Lower lobe of right lung (tissue), 2 donors: ENCODE measurements around the gene SLCO2A1. TPM values are rescaled to one million over a fixed set of nuclear protein-coding genes. Genes with fewer than 3 reads are reported as not detected.
A peak's percentile ranks its signal among the peaks of the same experiment; 100 is the strongest.

Experiments used
- ATAC-seq, 2 donors: fragments of 200-7000 bp; cut with Tn5 transposase; one replicate each; pipeline ENCODE4 v1.9.1; 2020 to 2022; ENCODE audit warnings: mild to moderate bottlenecking in 2 of 2, moderate library complexity in 2 of 2
- DNase-seq: peaks from one replicate; pipeline ENCODE4 v3.0.0-alpha.2; 2020
- H3K27ac ChIP-seq: fragments of 200-600 bp; one replicate; pipeline ENCODE4 v1.8.0; 2022
- H3K27me3 ChIP-seq: fragments of 200-600 bp; one replicate; pipeline ENCODE4 v1.8.0; 2022; ENCODE audit warnings: low read depth
- H3K36me3 ChIP-seq: fragments of 200-600 bp; one replicate; pipeline ENCODE4 v1.8.0; 2022; ENCODE audit warnings: mild to moderate bottlenecking
- H3K4me1 ChIP-seq: fragments of 200-600 bp; one replicate; pipeline ENCODE4 v1.8.0; 2022
- H3K4me3 ChIP-seq: fragments of 200-600 bp; one replicate; pipeline ENCODE4 v1.8.0; 2022; ENCODE audit warnings: mild to moderate bottlenecking
- H3K9me3 ChIP-seq: fragments of 200-600 bp; one replicate; pipeline ENCODE4 v1.8.0; 2022
- CTCF ChIP-seq: fragments of 200-600 bp; IDR thresholded peaks from one replicate; pipeline ENCODE4 v1.8.0; 2022; ENCODE audit warnings: antibody characterized with exemption, mild to moderate bottlenecking
- intact Hi-C: fragments of 100-400 bp; cut with DNase I; formaldehyde crosslinking; loops from one replicate; pipeline ENCODE4 v1.11.0; 2022
- long read RNA-seq: library from polyadenylated mRNA; unstranded; transcript quantifications from one replicate; pipeline ENCODE4 v2.0.0, GENCODE V29; 2021
- total RNA-seq: library from RNA; stranded (reverse); fragmentation: NEBNext Ultra II Directional; extraction: Animal tissue kit (Norgen Biotek cat#: 25700); gene quantifications from one replicate; pipeline ENCODE4 v1.2.1, GENCODE V29; 2021
- donor health status: DM: no; HTN: yes; CAD: no; lungs with severe emphysema.

SLCO2A1 gene
- 204 TPM for total RNA-seq
- long read RNA-seq, full-length matches to known transcripts: 33 of 491 reads
- long read RNA-seq, partial matches to known transcripts: 257 of 491 reads
- long read RNA-seq, other reads (novel, unspliced or antisense): 201 of 491 reads

- TF ChIP-seq CTCF: no peak
- DNase-seq (peak; percentile 64), ATAC-seq (peak; percentile 73 to 74)
- Histone ChIP-seq H3K27me3 (peaks cover 12% of the 10 kb centered on the region), H3K27ac (peak within 1 kb of the TSS; percentile 85), H3K36me3 (no peaks in the 10 kb centered on the region), H3K4me1 (peaks cover 10% of the 10 kb centered on the region), H3K4me3 (peak within 1 kb of the TSS; percentile 62), H3K9me3 (no peaks in the 10 kb centered on the region)
- intact Hi-C loops: no loop called here
Measured at GRCh38 chr3:134029734-134030378, at the start of gene SLCO2A1. Gene SLCO2A1 (minus strand): TSS chr3:134029925. CDS start chr3:134029802, 123 bp downstream.

DNA sequence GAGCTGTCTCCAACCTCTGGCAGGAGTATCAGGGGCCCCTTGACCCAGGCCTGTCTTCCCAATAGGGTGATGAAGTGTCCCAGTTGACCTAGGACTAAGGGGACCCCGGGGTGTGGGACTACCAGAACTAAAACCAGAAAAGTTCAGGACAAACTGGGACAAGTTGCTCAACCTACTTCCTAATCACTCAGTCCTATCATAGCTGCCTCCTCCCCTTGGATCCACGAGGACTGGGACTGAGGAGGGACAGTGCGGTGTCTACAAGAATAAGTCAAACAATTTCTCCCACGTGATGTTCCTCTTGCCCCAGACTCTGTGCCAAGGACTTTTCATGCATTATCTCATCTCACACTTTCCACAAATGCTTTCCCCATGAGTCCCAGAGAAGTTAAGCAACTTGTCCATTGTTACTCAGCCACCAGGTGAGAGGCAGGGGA lies 49.4 kb upstream of the SLCO2A1 start:
- TF ChIP-seq CTCF: no peak
- Histone ChIP-seq H3K4me1 (no peaks in the 10 kb centered on the region), H3K27me3 (no peaks in the 10 kb centered on the region), H3K27ac (no peak overlapping the region), H3K9me3 (peaks cover 13% of the 10 kb centered on the region), H3K36me3 (no peaks in the 10 kb centered on the region), H3K4me3 (no peak overlapping the region)
- ATAC-seq: peak in 1 of 2 donors; percentile 28
- DNase-seq: no peak
- intact Hi-C loops: no loop called here

DNA sequence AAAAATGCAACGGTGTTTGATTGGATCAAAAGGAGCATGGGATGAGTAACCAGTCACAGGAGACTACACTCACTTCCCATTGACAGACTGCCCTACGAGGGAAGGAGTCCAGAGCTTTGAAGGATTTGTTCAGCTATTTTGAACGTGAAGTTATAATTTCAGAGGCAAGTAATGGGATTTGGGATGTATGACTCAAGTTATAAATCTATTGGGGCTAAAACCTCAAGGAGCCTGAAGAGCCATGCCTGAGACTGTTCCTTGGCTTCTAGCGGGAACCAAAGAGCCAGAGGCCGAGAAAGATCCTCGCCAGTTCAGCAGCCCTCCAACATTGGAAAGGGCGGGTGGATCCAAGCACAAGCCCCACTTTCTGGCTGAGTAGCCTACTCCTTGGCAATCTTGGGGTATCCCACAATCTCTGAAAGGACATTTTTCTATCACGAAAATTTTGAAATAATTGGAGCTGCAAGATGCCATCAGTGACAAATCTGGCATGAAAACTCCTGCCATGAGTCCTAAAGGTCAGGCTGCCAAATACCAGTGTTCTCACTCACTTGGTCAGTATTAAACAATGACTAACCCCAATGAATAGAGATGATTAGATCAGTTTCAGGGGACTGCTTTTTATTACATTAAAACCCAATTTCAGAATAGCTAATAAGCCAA lies 48.6 kb upstream of the SLCO2A1 start:
- DNase-seq (no peak), ATAC-seq (no peak)
- intact Hi-C loops: no loop called here
- no peaks in the 10 kb centered on the region for H3K27me3 ChIP-seq
- H3K4me3 ChIP-seq: no peak overlapping the region
- H3K4me1 ChIP-seq: no peaks in the 10 kb centered on the region
- peaks cover 13% of the 10 kb centered on the region for H3K9me3 ChIP-seq
- no peaks in the 10 kb centered on the region for H3K36me3 ChIP-seq
- TF ChIP-seq CTCF: no peak
- H3K27ac ChIP-seq: no peak overlapping the region

- ATAC-seq (no peak), DNase-seq (no peak)
- H3K4me1 ChIP-seq: no peaks in the 10 kb centered on the region
- H3K9me3 ChIP-seq: peaks cover 13% of the 10 kb centered on the region
- no peaks in the 10 kb centered on the region for H3K27me3 ChIP-seq
- no peak for TF ChIP-seq CTCF
- H3K27ac ChIP-seq: no peak overlapping the region
- no peaks in the 10 kb centered on the region for H3K36me3 ChIP-seq
- intact Hi-C loops: no loop called here
- no peak overlapping the region for H3K4me3 ChIP-seq
Measured at GRCh38 chr3:134077649-134078161, 48.0 kb upstream of the SLCO2A1 start.

DNA sequence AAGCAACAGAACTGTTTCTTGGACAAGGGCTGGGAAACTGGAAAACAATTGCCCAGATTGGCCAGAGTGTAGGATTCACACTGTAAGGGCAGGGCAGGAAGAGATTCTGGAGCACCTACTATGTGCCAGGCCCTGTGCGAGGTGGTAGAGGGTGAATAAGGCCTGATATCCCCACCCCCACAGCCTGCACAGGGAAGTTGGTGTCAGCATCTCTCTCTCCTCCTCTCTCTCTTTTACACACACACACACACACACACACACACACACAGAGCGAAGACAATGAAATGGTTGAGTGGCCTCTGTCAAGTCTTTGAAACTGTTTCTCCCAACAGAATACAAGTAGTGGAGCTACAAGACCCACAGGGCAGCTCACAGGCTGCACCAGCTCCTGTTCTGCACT lies 47.1 kb upstream of the SLCO2A1 start:
- Histone ChIP-seq H3K4me1 (no peaks in the 10 kb centered on the region), H3K9me3 (peaks cover 13% of the 10 kb centered on the region), H3K27ac (no peak overlapping the region), H3K27me3 (no peaks in the 10 kb centered on the region), H3K36me3 (no peaks in the 10 kb centered on the region), H3K4me3 (no peak overlapping the region)
- DNase-seq (no peak), ATAC-seq (no peak)
- no peak for TF ChIP-seq CTCF
- intact Hi-C loops: no loop called here
